Amniotic epithelial cell (primary cell): ENCODE measurements around the gene CACNA1H.

ENCODE experiments used
- DNase-seq: peaks from one replicate; pipeline ENCODE4 v3.0.0-alpha.2; 2010; ENCODE audit warnings: low read depth

CACNA1H gene

DNA sequence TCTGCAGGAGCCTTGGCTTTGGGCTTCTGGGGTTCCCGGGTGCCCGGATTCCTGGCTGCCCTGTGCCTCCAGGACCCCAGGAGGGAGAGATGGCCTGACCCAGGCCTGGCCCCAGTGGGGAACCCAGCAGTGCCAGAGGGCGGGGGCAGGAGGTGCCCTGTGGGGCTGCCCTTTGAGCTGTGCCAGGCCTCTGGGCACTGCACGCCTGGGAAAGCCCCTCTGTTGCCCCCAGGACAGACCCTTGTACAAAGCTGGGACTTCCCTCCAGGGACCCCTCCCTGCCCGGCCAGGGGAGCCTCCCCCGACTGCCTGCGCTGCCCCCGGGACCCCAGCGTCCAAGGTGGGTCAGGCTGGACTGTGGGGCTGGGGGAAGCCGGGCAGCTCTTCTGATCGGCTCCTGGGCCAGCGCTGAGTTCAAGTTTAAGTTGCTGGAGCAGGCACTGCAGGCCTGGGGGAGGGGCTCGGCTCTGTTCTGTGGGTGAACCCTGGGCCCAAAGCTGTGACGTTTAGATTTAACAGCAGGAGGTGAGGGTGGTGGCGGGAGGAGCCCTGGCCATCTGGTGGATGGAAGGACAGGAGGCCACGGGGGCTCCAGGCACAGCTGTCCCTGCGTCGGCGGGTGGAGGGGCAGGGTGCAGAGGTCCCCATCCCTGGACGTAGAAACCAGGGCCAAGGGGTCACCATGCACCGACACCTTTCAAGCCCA, 29.2 kb upstream of the CACNA1H start:
- no peak for DNase-seq

GRCh38 chr16:1124291-1124690, 28.6 kb upstream of the CACNA1H start:
- no peak for DNase-seq

- no peak for DNase-seq
Measured at GRCh38 chr16:1124795-1125194, 28.1 kb upstream of the CACNA1H start.

GRCh38 chr16:1125471-1125870, 27.4 kb upstream of the CACNA1H start:
- peak; percentile 39 for DNase-seq

- no peak for DNase-seq
Measured at GRCh38 chr16:1126044-1126443, 26.9 kb upstream of the CACNA1H start.

- DNase-seq = no peak
Measured at GRCh38 chr16:1126586-1126985, 26.3 kb upstream of the CACNA1H start.

DNA sequence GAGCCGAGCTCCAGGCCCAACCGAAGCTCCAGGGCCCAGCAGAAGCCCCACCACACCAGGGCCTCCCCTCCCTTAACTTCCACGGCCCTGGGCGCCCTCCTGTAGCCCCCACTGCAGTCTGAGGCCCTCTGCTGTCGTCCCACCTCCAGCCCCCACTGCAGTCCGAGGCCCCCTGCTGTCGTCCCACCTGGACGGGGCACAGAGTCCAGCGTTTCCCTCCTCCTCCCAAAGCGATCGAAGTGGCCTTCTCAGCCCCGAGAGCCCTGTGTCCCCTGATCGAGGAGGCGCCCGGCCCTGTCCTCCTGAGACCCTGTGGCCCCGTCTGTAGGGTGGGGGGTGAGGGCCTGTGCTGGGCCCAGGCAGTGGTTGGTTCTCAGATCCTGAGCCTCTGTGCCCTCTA, 25.8 kb upstream of the CACNA1H start:
- DNase-seq = no peak

DNA sequence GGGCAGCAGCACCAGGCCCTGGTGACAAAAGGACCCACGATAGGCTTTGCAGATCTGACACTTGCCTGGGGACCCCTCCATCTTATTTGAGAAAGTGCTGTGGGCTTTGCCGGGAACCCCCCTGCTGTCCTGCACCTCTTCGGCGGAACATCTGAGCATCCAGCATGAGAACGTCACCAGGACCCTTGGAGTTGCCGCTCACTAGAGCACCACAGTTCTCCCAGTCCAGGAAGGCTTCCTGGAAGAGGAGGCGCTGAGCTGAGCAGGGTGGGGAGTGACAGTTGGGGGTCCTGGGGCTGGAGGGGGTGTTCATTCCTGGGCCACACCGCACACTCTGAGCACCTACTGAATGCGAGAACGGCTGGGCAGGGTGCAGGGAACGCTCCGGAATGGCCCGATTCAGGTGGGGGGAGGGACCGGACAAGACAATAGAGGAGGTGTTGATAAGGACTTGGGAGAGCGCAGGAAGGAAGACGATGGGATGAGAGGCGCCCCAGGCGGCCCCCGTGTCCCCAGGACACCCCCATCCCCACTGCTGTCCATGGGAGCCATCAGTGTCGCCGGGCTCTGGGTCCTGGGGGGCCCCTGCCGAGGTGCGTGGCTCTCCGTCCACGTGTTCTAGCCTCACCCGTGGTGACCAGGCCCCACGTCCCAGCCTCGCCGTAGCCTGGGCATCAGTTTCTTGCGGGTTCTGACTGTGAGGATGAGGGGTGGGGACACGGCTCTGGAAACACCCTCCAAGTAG, 24.8 kb upstream of the CACNA1H start:
- no peak for DNase-seq

GRCh38 chr16:1129106-1129960, 23.6 kb upstream of the CACNA1H start:
- DNase-seq = no peak

DNA sequence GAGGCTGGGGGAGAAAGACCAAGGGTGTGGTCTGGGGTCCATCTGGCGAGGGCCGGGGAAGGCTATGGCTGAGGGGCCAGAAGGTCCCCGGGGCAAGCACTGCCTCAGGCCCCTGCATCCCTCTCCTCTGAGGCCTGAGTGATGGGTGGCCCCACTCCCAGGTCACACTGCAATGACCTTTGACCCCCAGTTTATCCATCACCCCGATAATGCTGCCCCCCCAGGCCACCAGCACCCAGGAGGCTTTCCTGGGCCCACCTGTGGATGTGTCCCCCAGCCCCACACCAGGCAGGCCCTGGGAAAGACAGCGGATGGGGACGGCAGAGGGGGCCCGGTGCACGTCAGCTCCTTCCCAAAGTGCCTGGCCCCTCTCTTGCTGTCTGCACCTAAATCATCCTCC, 22.5 kb upstream of the CACNA1H start:
- no peak for DNase-seq

- no peak for DNase-seq
Measured at GRCh38 chr16:1131378-1131994, 21.4 kb upstream of the CACNA1H start.

GRCh38 chr16:1132431-1132830, 20.5 kb upstream of the CACNA1H start:
- DNase-seq = no peak

DNA sequence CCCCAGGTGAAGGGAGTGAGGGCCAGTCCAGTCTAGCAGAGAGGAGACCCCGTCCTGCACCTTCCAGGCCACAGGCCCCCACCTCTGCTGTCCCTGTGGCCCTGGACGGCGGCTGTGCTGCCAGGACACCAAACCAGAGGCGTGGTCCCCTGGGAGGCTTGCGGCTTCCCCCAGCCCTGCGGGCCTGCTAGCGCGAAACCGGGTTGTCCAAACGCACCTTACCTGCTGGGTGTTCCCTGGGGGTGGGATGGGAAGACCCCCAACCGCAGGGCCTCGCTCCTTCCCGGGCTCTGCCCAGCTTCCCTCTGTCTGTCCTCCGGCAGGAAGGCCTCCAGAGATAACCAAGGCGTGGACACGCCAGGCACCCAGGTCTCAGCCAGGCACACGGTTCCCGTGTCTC, 19.6 kb upstream of the CACNA1H start:
- no peak for DNase-seq

DNA sequence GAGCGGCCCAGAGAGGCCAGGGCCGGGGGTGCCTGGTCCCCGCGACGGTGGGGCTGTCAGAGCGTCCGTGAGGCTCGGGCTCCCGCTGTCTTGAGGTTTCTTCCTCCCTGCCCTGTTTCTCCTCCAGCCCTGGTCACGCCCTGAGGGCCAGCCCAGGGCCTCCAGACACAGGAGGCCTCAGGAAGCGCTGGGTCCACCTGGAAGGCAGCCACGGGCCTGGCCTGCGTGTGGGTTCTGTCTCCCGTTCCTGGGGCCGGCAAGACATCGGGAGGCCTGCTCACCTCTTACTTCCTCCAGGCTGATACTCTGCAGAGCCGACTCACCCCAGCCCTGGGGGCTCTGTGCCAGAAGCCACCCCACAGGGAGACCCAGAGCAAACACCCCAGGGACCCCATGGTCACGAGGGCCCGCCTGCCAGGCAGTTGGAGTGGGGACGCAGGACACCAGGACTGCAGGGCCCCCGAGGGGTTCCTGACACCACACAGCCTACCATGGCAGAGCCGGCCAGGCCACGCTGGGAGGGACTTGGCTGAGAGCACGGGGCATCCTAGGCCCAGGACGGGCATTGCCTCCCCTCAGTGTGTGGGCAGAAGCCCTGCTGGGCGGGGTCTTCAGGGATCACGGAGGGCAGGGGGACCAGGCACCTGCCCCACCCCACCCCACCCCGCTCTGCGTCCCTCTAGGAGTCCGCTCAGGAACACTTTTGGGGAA, 18.9 kb upstream of the CACNA1H start:
- DNase-seq = no peak

- DNase-seq = no peak
Measured at GRCh38 chr16:1134776-1135458, 18.0 kb upstream of the CACNA1H start.

GRCh38 chr16:1135459-1135825, 17.5 kb upstream of the CACNA1H start:
- no peak for DNase-seq

- DNase-seq = no peak
Measured at GRCh38 chr16:1137604-1138003, 15.3 kb upstream of the CACNA1H start.

- DNase-seq = no peak
Measured at GRCh38 chr16:1140582-1141162, 12.2 kb upstream of the CACNA1H start.

GRCh38 chr16:1141191-1141590, 11.7 kb upstream of the CACNA1H start:
- DNase-seq = no peak

DNA sequence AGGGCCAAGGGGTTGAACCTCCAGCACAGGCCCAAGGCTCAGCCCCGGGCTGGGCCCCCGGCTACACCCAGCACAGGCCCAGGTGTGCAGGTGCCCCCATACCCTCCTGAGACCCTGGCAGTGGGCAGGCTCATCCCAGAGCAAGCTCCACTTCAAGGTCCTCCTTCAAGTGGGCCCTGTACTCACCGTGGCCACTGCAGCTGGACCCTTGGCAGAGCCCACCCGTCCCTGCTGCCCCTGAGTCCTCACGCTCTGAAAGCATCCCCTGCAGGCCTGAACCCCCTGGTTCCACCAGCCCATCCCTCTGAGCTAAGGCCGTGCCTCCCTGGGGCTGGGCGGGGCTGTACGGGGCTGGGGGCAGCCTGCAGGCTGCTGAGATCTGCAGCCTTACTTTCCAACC, 11.2 kb upstream of the CACNA1H start:
- DNase-seq = no peak

DNA sequence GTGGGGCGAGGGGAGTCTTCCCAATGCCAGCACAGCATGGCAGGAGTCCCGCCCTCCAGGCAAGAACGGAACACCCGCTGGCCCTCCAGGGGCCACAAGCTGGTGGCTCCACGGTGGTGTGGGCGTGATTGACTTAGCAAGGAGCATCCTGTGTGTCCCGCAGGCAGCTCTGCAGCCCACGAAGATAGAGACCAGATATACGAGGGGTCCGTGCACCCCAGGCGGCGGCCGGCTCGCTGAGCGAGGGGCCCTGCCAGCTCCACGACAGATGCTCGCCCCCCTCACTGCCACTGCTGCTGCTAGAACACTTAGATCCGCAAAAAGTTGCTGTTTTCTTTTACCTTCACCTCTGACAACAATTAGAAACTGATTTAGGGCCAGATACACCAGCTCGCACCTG, 10.0 kb upstream of the CACNA1H start:
- no peak for DNase-seq
